NB4 (cell line): Measurements from ENCODE around the gene DARS1.

Source experiments
- DNase-seq: peaks from one replicate; pipeline ENCODE4 v3.0.0; 2010; ENCODE audit warnings: low read depth
- H3K4me3 ChIP-seq: one replicate; pipeline ENCODE4 v1.5.1; 2011; ENCODE audit warnings: mild to moderate bottlenecking, low read depth, low read length, moderate library complexity
- CTCF ChIP-seq: IDR thresholded peaks from one replicate; pipeline ENCODE4 v1.5.1; 2012; ENCODE audit warnings: low read depth, low read length
- MYC ChIP-seq: IDR thresholded peaks from 2 replicates; pipeline ENCODE4 v1.6.1; 2011; ENCODE audit warnings: low read depth, low read length
- POLR2A ChIP-seq: IDR thresholded peaks from 2 replicates; pipeline ENCODE4 v1.6.1; 2011; ENCODE audit warnings: mild to moderate bottlenecking; ENCODE audit not compliant: insufficient read length; ENCODE audit errors: extremely low read depth
- TF ChIP-seq, protein P1 (sequence below): IDR thresholded peaks from 2 replicates; pipeline ENCODE4 v1.6.1; 2011; ENCODE audit warnings: low read depth, low read length

The DARS1 gene

DNA sequence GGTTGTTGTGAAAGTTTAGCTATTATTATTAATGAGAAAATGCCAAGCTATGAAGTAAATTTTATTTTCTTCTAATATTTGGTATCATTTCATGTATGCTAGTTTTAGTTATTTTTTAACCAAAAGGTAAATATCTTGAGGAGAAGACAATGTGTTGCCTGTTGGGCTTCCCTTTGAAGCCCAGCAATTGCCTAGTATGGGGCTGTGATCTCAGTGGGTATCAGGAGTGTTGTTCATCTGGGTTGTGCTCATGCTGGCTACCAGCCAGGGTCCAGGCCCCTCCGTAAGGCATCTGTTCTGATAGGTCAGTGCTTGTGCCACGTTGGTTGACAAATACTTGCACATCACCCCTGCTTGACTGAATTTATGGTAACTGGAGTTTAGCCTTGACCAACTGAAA is 38.0 kb upstream of the DARS1 start:
- TF ChIP-seq MYC (no peak), POLR2A (no peak), CTCF (no peak)
- TF ChIP-seq, protein P1, sequence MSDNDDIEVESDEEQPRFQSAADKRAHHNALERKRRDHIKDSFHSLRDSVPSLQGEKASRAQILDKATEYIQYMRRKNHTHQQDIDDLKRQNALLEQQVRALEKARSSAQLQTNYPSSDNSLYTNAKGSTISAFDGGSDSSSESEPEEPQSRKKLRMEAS = no peak
- peak; percentile 48 for DNase-seq

GRCh38 chr2:136022396-136023146 is 37.1 kb upstream of the DARS1 start:
- TF ChIP-seq, protein P1 = peak; percentile 23; the same call in 1 of the 2 replicates
- TF ChIP-seq MYC (0 out of 2 replicates have a peak, but pooled peaks have one; percentile 48), POLR2A (no peak), CTCF (no peak)
- peak; percentile 97 for DNase-seq
- no peak overlapping the region for H3K4me3 ChIP-seq

More for the DNA sequence above, 38.0 kb upstream of the DARS1 start:
- H3K4me3 ChIP-seq = no peak overlapping the region

DNA sequence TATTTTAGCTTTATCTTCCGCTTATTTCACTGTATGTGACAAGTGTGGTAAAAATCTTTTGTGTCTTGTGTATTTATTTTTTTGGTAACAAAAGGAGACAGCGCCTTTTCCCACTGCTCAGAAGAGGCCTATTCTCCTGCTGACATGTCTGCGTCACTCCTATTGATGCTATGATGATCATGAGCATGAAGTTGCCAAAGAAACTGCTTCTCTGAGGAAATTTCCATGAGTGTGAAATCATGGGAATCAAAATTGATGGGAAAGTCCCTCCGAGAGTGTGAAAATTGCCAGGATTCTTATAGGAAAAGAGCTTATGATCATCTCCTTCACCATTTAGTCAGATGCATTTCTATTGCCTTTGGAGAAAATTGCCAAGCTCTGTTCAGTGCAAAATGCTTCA is 36.5 kb upstream of the DARS1 start:
- no peak for TF ChIP-seq POLR2A
- no peak for TF ChIP-seq MYC
- TF ChIP-seq CTCF = no peak
- TF ChIP-seq, protein P1 = no peak
- DNase-seq = no peak
- H3K4me3 ChIP-seq = no peak overlapping the region

GRCh38 chr2:136021406-136021805 is 36.0 kb upstream of the DARS1 start:
- TF ChIP-seq, protein P1 = no peak
- TF ChIP-seq POLR2A (no peak), CTCF (no peak), MYC (no peak)

GRCh38 chr2:136020831-136021230 is 35.4 kb upstream of the DARS1 start:
- TF ChIP-seq POLR2A (no peak), MYC (no peak), CTCF (no peak)
- TF ChIP-seq, protein P1 = no peak
- no peak for DNase-seq
- H3K4me3 ChIP-seq = no peak overlapping the region

More at GRCh38 chr2:136021406-136021805, 36.0 kb upstream of the DARS1 start:
- no peak for DNase-seq
- H3K4me3 ChIP-seq = no peak overlapping the region
